Measurements from ENCODE around the gene RAB23. TPM values are rescaled to one million over a fixed set of nuclear protein-coding genes. Genes with fewer than 3 reads are reported as not detected.

RAB23 gene
- total RNA-seq, 1 experiment from 2014 or later, result 11.7 TPM

DNA sequence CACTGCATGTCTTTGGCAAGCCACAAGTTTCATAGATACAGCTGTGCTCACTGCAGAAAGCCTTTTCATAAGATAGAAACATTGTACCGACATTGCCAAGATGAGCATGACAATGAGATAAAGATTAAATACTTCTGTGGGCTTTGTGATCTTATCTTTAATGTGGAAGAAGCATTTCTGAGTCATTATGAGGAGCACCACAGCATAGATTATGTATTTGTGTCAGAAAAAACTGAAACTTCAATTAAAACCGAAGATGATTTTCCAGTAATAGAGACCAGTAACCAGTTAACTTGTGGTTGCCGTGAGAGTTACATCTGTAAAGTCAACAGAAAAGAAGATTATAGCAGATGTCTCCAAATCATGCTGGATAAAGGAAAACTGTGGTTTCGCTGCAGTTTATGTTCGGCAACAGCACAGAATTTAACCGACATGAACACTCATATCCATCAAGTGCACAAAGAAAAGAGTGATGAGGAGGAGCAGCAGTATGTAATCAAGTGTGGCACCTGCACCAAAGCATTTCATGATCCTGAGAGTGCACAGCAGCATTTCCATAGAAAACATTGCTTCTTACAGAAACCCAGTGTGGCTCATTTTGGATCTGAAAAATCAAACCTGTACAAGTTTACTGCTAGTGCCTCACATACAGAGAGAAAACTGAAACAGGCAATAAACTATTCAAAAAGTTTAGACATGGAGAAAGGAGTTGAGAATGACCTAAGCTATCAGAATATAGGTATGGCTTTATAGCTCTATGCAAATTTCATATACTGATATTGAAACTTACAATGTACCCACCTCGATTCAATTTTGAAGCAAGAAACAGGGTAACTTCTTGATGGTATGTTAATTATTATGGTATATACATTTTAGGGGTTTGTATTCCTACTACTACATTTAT is 73.9 kb downstream of the RAB23 start:
- H2AFZ ChIP-seq (ENCODE audit: low read depth, low read length, poor library complexity, severe bottlenecking), result no peak overlapping the region
- no peaks in the 10 kb centered on the region for H3K4me1 ChIP-seq (ENCODE audit: control insufficient read depth in 1 of 2, insufficient read depth in 2 of 2, low read length in 2 of 2)
- no peaks in the 10 kb centered on the region for H3K9me2 ChIP-seq (ENCODE audit: insufficient read depth)
- H4K20me1 ChIP-seq (ENCODE audit: insufficient read depth), result no peaks in the 10 kb centered on the region
- ATAC-seq (no peak), DNase-seq (ENCODE audit: low read depth, low spot score) (no peak)
- no peak for TF ChIP-seq SP1 (IDR thresholded peaks at IDR 0.05; ENCODE audit: low read depth)
- no peak for TF ChIP-seq SIN3A (IDR thresholded peaks at IDR 0.05; ENCODE audit: low read depth)
- no peak for TF ChIP-seq JUND (IDR thresholded peaks at IDR 0.05)
- no peak for TF ChIP-seq EGR1 (IDR thresholded peaks at IDR 0.05; ENCODE audit: low read depth)
- TF ChIP-seq MAX (IDR thresholded peaks at IDR 0.05), result no peak
- TF ChIP-seq, protein P1, sequence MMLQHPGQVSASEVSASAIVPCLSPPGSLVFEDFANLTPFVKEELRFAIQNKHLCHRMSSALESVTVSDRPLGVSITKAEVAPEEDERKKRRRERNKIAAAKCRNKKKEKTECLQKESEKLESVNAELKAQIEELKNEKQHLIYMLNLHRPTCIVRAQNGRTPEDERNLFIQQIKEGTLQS (IDR thresholded peaks at IDR 0.05), result no peak
- TF ChIP-seq FOSL1 (IDR thresholded peaks at IDR 0.05; ENCODE audit: low read depth), result no peak
- TF ChIP-seq SRF (IDR thresholded peaks at IDR 0.05; ENCODE audit: low read depth), result no peak
- TF ChIP-seq ELF1 (IDR thresholded peaks at IDR 0.05; ENCODE audit: borderline replicate concordance, low read depth), result no peak
- no peak for TF ChIP-seq TCF7L2 (IDR thresholded peaks at IDR 0.05; ENCODE audit: borderline replicate concordance, extremely low read depth, insufficient read depth, insufficient read length)
- ChIA-PET POLR2A (no interaction called here), RAD21 (ENCODE audit: low non-redundant PET in 1 of 2, low total read pairs in 2 of 2, uncharacterized antibody in 2 of 2, unreplicated experiment in 2 of 2) (no interaction called here), CTCF (no interaction called here)
- intact Hi-C loops (cut with micrococcal nuclease), result no loop called here
- H3K4me2 ChIP-seq (ENCODE audit: low read length), result no peak overlapping the region
- no peak overlapping the region for H3K9ac ChIP-seq (ENCODE audit: low read length)
- no peaks in the 10 kb centered on the region for H3K9me3 ChIP-seq (ENCODE audit: control insufficient read depth in 1 of 2, insufficient read depth in 1 of 2, low read depth in 1 of 2, low read length in 2 of 2)
- H3K36me3 ChIP-seq (ENCODE audit: control insufficient read depth in 1 of 2, insufficient read depth in 2 of 2, low read length in 2 of 2), result peaks cover 12 to 19% of the 10 kb centered on the region in 2 experiments; a peak in 3 of 4 replicates
- no TSS peak for BruUV-seq (replicated peaks)
- H3K79me2 ChIP-seq (ENCODE audit: insufficient read depth, low read length), result no peaks in the 10 kb centered on the region
- no peak overlapping the region for H3K27ac ChIP-seq (ENCODE audit: low read depth, low read length)
- no peak overlapping the region for H3K4me3 ChIP-seq (replicated peaks in 1 of 2; ENCODE audit: low read depth in 1 of 2, low read length in 2 of 2)
- no peaks in the 10 kb centered on the region for H3K27me3 ChIP-seq (ENCODE audit: insufficient read depth, low read length)

DNA sequence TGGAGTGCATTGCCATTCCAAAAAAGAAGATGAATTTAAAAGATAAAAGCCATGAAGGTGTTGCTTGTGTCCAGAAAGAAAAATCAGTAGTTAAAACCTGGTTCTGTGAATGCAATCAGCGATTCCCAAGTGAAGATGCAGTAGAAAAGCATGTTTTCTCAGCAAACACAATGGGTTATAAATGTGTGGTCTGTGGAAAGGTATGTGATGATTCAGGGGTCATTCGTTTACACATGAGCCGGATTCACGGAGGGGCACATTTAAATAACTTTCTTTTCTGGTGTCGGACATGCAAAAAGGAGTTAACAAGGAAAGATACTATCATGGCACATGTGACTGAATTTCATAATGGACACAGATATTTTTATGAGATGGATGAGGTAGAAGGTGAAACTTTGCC is 74.7 kb downstream of the RAB23 start:
- RAD21 ChIA-PET (ENCODE audit: low non-redundant PET in 1 of 2, low total read pairs in 2 of 2, uncharacterized antibody in 2 of 2, unreplicated experiment in 2 of 2), result no interaction called here
- no peaks in the 10 kb centered on the region for H3K4me1 ChIP-seq (ENCODE audit: control insufficient read depth in 1 of 2, insufficient read depth in 2 of 2, low read length in 2 of 2)
- no peak overlapping the region for H3K27ac ChIP-seq (ENCODE audit: low read depth, low read length)
- DNase-seq (ENCODE audit: low read depth, low spot score) (no peak), ATAC-seq (no peak)
- POLR2A ChIA-PET, result no interaction called here
- no peak overlapping the region for H3K4me3 ChIP-seq (replicated peaks in 1 of 2; ENCODE audit: low read depth in 1 of 2, low read length in 2 of 2)
- CTCF ChIA-PET, result no interaction called here
- H2AFZ ChIP-seq (ENCODE audit: low read depth, low read length, poor library complexity, severe bottlenecking), result no peak overlapping the region
- H3K79me2 ChIP-seq (ENCODE audit: insufficient read depth, low read length), result no peaks in the 10 kb centered on the region
- no peak overlapping the region for H3K4me2 ChIP-seq (ENCODE audit: low read length)
- intact Hi-C loops (cut with micrococcal nuclease), result no loop called here
- H3K9ac ChIP-seq (ENCODE audit: low read length), result no peak overlapping the region
- H3K9me3 ChIP-seq (ENCODE audit: control insufficient read depth in 1 of 2, insufficient read depth in 1 of 2, low read depth in 1 of 2, low read length in 2 of 2), result no peaks in the 10 kb centered on the region
- H3K27me3 ChIP-seq (ENCODE audit: insufficient read depth, low read length), result no peaks in the 10 kb centered on the region
- H3K9me2 ChIP-seq (ENCODE audit: insufficient read depth), result no peaks in the 10 kb centered on the region
- H3K36me3 ChIP-seq (ENCODE audit: control insufficient read depth in 1 of 2, insufficient read depth in 2 of 2, low read length in 2 of 2), result peaks cover 12 to 19% of the 10 kb centered on the region in 2 experiments; a peak in 3 of 4 replicates
- BruUV-seq (replicated peaks), result no TSS peak
- H4K20me1 ChIP-seq (ENCODE audit: insufficient read depth), result no peaks in the 10 kb centered on the region
- TF ChIP-seq REST (IDR thresholded peaks at IDR 0.05; ENCODE audit: low read depth), result no peak
- no peak for TF ChIP-seq SP1 (IDR thresholded peaks at IDR 0.05; ENCODE audit: low read depth)
- TF ChIP-seq YY1 (IDR thresholded peaks at IDR 0.05; ENCODE audit: extremely low read depth, insufficient replicate concordance, low read depth, low read length), result no peak
- no peak for TF ChIP-seq POLR2AphosphoS5 (IDR thresholded peaks at IDR 0.05; ENCODE audit: low read depth, low read length)
- no peak for TF ChIP-seq POLR2A (IDR thresholded peaks at IDR 0.05; ENCODE audit: borderline replicate concordance, extremely low read depth, insufficient read depth, insufficient read length)
- TF ChIP-seq CEBPB (IDR thresholded peaks at IDR 0.05; ENCODE audit: low read depth), result no peak
- TF ChIP-seq, protein P1 (IDR thresholded peaks at IDR 0.05), result no peak

Data from HCT116 (cell line).